Measurements from ENCODE around the gene IMPA2.

IMPA2 gene

GRCh38 chr18:12041561-12041960, 60.3 kb downstream of the IMPA2 start:
- DNase-seq: no peak
- Histone ChIP-seq H3K4me1 (ENCODE audit: insufficient read depth, low read length) (peaks cover 3% of the 10 kb centered on the region), H4K20me1 (ENCODE audit: insufficient read depth, low read length) (no peaks in the 10 kb centered on the region)

DNA sequence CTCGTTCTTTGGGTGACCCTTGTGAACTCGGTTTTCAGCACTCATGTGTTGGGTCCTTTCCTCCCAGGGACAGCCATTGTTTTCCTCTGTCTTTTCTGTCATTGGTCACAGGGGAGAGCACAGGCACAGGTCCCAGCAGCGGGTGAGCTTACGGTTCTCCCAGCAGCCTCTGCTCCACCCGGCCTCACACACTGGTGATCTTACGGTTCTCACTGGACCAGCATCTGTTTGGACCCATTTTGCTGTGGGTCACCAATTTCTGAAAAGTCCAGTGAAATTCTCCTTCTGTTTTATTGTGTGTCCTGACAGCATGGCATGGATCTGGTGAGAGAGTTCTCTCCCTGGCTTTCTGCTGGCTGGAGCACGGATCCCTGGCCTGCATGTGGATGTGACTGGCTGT, 62.5 kb downstream of the IMPA2 start:
- ATAC-seq (ENCODE audit: insufficient read depth, low read depth): no peak
- Histone ChIP-seq H3K4me1 (ENCODE audit: insufficient read depth, low read length) (peaks cover 1% of the 10 kb centered on the region), H2AFZ (ENCODE audit: low read depth, low read length) (no peak overlapping the region), H3K27ac (ENCODE audit: low read length) (no peak overlapping the region), H3K9ac (ENCODE audit: low read depth, low read length) (no peak overlapping the region), H3K79me2 (ENCODE audit: insufficient read depth, low read length) (no peaks in the 10 kb centered on the region), H4K20me1 (ENCODE audit: insufficient read depth, low read length) (no peaks in the 10 kb centered on the region), H3K9me3 (ENCODE audit: insufficient read depth, low read length, severe bottlenecking) (no peaks in the 10 kb centered on the region), H3K27me3 (ENCODE audit: insufficient read depth, low read length, poor library complexity) (peaks cover under 1% of the 10 kb centered on the region), H3K4me3 (ENCODE audit: low read depth in 1 of 2, low read length in 2 of 2) (no peak overlapping the region), H3K4me2 (ENCODE audit: insufficient read depth, low read length) (no peak overlapping the region), H3K36me3 (ENCODE audit: insufficient read depth, low read length) (no peaks in the 10 kb centered on the region)
- no peak for DNase-seq
- TF ChIP-seq CTCF (IDR thresholded peaks at IDR 0.05; ENCODE audit: borderline replicate concordance, extremely low read depth, low read length, poor library complexity, severe bottlenecking) (no peak), EZH2 (IDR thresholded peaks at IDR 0.05; ENCODE audit: borderline replicate concordance, low read depth, low read length, severe bottlenecking) (no peak)

More at GRCh38 chr18:12041561-12041960, 60.3 kb downstream of the IMPA2 start:
- ATAC-seq (ENCODE audit: insufficient read depth, low read depth): no peak
- no peak overlapping the region for H3K4me3 ChIP-seq (ENCODE audit: low read depth in 1 of 2, low read length in 2 of 2)
- no peaks in the 10 kb centered on the region for H3K36me3 ChIP-seq (ENCODE audit: insufficient read depth, low read length)
- H3K9me3 ChIP-seq (ENCODE audit: insufficient read depth, low read length, severe bottlenecking): no peaks in the 10 kb centered on the region
- no peak overlapping the region for H3K27ac ChIP-seq (ENCODE audit: low read length)
- H3K4me2 ChIP-seq (ENCODE audit: insufficient read depth, low read length): no peak overlapping the region
- no peak overlapping the region for H3K9ac ChIP-seq (ENCODE audit: low read depth, low read length)
- H2AFZ ChIP-seq (ENCODE audit: low read depth, low read length): no peak overlapping the region
- H3K79me2 ChIP-seq (ENCODE audit: insufficient read depth, low read length): no peaks in the 10 kb centered on the region
- no peak for TF ChIP-seq CTCF (IDR thresholded peaks at IDR 0.05; ENCODE audit: borderline replicate concordance, extremely low read depth, low read length, poor library complexity, severe bottlenecking)
- no peak for TF ChIP-seq EZH2 (IDR thresholded peaks at IDR 0.05; ENCODE audit: borderline replicate concordance, low read depth, low read length, severe bottlenecking)
- H3K27me3 ChIP-seq (ENCODE audit: insufficient read depth, low read length, poor library complexity): peaks cover 3% of the 10 kb centered on the region

- Histone ChIP-seq H3K4me1 (ENCODE audit: insufficient read depth, low read length) (no peaks in the 10 kb centered on the region), H3K36me3 (ENCODE audit: insufficient read depth, low read length) (no peaks in the 10 kb centered on the region), H3K27ac (ENCODE audit: low read length) (no peak overlapping the region), H3K9ac (ENCODE audit: low read depth, low read length) (no peak overlapping the region), H4K20me1 (ENCODE audit: insufficient read depth, low read length) (no peaks in the 10 kb centered on the region), H3K27me3 (ENCODE audit: insufficient read depth, low read length, poor library complexity) (peaks cover 3% of the 10 kb centered on the region), H3K4me3 (ENCODE audit: low read depth in 1 of 2, low read length in 2 of 2) (no peak overlapping the region), H3K9me3 (ENCODE audit: insufficient read depth, low read length, severe bottlenecking) (no peaks in the 10 kb centered on the region), H3K4me2 (ENCODE audit: insufficient read depth, low read length) (no peak overlapping the region), H2AFZ (ENCODE audit: low read depth, low read length) (no peak overlapping the region), H3K79me2 (ENCODE audit: insufficient read depth, low read length) (no peaks in the 10 kb centered on the region)
- ATAC-seq (ENCODE audit: insufficient read depth, low read depth) (no peak), DNase-seq (no peak)
- no peak for TF ChIP-seq CTCF (IDR thresholded peaks at IDR 0.05; ENCODE audit: borderline replicate concordance, extremely low read depth, low read length, poor library complexity, severe bottlenecking)
- no peak for TF ChIP-seq EZH2 (IDR thresholded peaks at IDR 0.05; ENCODE audit: borderline replicate concordance, low read depth, low read length, severe bottlenecking)
Observed at GRCh38 chr18:12044591-12044990, 63.3 kb downstream of the IMPA2 start.

Data from DND-41 (cell line).